ENCODE data around the gene NRXN2. TPM values are rescaled to one million over a fixed set of nuclear protein-coding genes. Genes with fewer than 3 reads are reported as not detected.
"Not testable (repeated sequence)": the region's sequence is repeated elsewhere in the genome, so short reads cannot be mapped to it uniquely, and the experiment has no call there.

The NRXN2 gene
- total RNA-seq, 1 donor from 2014 or later: 0.12 TPM

DNA sequence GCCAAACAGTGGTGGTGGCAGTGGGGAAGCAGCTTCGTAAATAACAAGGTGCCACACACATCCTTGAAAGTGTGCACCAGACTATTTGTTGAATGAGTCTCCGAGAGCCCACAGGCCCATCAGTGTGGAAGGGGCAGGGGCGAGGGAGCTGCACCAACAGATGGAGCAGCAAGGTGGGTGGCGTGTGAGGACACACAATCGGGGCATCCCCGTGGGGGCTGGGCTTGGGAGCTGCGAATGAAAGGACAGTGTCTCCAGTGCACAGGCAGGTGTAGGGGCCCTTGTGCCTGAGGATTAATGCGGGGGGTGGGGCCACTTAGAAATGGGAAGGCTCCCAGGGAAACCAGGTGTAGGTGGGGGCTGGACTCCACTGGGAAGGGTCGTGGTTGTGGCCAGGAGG is 2.8 kb downstream of the NRXN2 start:
- no peak for ATAC-seq

DNA sequence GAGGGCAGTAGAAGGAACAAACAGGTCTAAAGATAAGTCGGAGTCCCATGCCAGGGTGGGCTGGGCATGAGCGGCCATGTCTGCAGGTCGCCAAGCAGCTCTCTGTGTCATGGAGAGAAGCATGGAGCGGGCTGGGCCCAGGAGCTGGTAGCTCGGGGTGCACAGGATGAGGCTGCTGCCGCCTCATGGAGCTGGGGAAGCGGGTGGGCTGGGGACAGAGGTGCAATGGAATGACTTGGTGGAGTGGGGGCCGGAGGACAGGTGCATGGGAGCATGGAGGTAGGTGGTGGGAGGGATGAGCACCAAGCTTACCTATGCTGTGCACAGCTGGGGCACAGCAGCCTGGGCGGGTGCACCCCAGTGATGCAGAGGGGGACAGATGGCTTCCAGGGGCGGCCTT is 3.6 kb downstream of the NRXN2 start:
- ATAC-seq: no peak

DNA sequence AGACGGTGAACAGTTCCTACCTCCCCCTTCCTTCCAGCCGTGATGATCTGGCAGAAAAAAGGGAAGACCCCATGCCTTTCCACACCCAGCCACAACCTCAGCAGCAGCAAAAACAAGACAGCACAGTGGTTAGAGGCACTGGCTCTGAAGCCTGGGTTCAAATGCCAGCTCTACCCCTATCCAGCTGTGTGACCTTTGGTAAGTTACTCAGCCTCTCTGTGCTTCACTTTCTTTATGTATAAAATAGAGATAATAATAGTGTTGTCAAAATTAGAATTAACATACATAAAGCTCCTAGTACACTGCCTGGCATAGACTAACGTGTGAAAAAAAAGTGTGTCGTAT is 4.2 kb downstream of the NRXN2 start:
- ATAC-seq: no peak

DNA sequence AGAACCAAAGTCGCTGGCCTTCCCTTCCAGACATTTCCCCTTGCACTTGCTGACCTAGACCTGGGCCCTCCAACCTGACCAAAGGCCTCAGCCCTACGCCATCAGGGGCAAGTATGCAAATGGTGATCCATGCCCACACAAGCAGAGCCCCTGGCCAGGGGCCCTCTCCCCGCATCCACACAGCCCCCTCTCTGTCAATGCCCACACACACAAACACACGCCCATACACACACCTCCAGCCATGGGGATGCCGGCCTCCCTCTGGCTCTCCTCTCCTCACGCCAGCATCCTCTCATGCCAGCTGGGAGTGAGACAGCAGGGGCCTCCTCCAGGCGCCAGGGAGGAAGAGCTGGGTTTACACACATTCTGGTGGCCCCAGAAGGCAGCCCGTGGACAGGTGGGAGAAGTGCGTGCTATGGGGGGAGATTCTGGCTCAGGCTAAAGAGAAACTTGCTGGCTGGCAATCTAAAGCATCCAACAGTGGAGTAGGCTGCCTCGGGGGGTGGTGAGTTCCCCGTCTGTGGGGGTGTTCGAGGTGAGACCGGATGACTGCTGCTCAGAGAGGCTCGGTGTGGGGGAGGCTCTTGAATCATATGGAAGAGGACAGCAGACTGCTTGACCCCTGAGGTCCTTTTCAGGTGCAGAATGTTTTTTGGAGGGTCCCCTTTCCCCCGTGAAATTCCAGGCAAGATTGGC is 4.8 kb downstream of the NRXN2 start:
- no peak for ATAC-seq

DNA sequence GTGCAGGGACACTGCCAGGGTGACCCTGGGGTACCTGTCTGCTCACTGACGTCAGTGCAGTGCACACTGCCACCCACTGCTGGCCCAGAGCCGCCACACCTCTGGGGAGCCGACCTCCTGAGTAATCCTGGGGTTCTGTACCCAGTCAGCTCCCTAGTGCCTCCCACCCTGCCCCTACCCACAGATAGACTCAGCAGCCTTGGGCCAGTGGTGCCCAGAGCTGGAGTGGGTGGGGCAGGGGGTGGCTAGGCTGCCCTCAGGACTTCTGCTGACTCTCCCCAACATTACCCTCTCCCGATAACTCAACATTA is 5.8 kb downstream of the NRXN2 start:
- no peak for ATAC-seq

DNA sequence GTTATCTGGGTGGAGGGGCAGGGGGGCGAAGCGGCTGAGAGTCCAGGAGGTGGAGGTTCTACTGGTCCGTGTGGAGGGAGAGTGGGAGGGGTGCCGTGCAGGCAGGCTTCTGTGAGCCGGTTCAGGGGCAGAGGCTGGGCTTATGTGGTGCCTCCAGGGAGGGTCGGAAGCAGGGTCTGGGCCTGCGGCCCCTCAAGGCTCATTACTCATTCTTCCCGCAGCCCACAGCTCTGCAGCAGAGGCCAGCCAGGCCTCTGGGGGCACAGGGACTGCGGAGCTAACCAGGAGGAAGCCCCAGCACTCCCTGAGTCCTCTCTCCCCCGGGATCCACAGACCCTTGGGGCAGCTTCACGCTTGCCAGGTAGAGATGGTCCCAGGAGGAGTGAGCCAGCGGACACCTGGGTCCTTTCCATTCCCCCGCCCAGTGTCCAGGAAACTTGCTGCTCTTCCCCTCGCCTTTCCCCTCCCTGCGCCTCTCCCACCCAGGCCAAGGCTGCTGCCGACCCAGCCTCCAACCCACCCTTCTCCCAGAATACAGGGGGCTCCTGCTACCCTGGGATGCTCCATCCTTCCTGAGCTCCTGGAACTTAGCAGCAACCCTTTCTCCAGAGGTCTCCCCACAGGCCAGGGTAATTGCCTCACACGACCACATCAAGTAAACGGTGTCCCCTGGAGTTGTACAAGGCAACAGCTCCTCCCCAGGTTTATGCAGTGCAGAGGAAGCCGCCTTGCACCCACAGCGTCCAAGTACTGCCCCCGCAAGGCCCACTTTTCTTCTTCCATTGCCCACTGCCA is 6.3 kb downstream of the NRXN2 start:
- no peak for ATAC-seq

DNA sequence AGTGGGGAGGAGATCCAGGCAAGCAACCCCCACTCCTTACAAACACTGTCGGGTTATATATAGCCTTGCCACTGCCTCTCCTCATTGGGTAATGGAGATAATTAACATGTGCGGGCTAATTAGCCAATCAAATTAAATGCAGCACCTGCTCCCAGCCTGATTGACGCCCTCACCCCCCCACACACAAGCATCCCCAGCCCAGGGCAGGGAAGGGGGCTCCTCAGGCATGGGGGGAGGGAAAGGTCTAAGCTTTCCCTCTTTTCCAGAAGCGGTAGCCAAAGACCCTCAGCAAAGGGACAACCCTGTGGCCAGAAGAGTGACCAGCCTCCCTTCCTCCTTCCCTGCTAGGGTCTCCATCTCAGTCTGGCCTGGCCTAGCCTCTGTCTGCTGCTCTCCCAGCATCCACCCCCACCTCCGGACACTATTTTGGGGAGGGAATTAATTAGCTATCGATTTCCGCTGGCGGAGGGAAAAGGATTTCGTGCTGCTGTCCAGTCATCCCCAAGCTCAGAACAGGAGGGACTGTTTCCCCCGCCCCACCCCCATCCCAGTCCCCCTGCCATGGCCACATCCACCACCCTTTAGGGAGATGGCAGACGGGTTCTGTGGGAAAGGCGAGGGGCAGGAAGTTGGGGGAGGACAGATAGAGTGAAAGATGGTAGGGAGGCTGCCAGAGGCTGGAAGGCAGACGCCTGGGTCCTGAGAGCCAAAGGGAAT is 7.1 kb downstream of the NRXN2 start:
- no peak for ATAC-seq

DNA sequence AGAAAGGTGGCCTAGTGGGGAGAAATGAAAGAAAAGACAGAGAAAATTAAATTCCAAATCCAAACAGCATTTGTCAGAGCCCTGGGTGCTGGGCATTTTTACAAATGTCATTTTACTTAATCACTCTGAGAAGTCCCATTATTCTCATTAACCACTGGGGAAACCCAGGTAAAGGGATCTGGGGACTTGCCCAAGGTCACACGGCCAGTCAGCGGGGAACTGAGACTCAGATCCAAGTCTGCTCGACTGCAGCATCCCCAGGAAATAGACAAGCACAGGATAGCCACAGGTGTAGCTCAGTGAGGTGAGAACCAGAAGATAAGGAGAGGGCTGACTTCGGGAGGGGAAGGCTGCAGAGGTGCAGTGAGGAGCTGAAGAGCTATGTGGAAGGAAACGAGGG is 7.9 kb downstream of the NRXN2 start:
- ATAC-seq: no peak

DNA sequence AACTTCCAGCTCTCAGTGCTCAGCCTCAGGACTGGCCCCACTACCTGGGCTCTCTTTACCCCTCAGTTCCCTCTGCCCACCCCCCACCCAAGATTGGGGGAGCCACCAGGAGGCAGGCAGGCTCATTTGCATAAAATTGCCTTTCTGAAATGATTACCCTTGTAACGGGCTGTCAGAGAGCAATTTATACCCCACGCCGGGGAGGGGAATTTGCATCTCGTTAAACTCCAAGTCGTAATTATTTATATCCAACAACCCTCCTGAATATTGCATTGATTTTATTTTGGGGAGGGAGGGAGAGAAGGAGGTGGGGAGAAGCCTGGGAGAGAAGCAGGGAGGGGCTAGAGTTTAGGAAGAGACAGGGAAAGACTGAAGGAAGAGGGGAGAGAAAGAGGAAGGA is 8.3 kb downstream of the NRXN2 start:
- no peak for ATAC-seq

DNA sequence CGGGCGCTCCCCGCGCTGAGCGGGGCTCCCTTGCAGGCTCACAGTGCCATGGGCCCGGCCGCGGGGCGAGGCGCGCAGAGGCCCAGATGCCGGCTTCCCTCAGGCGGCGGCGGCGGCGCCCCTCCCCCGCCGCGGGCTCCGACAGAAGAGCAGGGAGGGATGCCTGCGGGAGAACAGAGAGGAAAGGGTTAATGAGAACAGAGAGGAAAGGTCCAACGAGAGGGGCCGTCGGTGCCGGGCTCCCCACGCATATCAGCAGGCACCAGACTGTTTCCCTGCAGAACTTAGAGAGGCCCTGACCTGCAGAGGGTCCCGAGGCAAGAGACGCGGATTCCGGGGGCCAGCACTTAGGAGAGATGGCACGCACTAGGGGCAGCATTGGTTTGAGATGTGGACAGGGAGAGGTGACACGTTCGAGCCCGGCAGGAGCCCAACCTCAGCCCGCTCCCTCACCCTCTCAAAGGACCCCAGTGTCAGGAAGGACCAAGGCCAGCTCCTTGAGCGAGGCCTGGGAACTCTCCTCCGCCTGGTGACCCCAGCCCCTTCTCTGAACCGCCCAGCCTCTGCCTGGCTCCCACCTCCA is 9.1 kb downstream of the NRXN2 start:
- no peak for ATAC-seq

DNA sequence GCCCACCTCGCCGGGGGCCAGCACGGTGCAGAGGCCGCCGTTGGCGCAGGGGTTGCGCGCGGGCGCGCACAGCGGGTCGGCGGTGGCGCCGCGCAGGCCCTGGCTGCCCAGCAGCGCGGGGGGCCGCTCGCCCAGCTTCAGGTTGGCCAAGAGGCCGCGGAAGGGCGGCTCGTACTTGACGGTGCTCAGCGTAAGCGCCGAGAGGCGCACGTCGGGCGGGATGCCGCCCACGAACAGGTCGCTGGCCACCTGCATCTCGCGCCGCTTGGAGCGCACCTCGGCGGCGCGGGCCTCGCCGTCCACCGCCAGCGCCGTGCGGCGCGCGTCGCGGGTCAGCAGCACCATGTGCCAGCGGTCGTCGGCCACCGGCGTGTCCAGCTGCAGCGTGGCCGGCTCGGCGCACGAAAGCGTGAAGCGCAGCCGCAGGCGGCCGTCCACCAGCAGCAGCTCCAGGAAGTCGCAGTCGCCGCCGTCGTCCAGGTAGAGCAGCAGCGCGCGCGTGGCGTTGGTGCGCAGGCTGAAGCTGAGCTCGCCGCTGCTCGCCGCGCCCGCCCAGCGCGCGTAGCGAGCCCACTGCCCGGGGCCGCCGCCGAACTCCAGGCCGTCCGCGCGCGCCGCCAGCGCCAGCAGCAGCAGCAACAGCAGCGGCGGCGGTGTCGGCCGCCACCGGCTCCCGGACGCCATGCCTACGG is 9.8 kb downstream of the NRXN2 start:
- ATAC-seq: peak; percentile 45

DNA sequence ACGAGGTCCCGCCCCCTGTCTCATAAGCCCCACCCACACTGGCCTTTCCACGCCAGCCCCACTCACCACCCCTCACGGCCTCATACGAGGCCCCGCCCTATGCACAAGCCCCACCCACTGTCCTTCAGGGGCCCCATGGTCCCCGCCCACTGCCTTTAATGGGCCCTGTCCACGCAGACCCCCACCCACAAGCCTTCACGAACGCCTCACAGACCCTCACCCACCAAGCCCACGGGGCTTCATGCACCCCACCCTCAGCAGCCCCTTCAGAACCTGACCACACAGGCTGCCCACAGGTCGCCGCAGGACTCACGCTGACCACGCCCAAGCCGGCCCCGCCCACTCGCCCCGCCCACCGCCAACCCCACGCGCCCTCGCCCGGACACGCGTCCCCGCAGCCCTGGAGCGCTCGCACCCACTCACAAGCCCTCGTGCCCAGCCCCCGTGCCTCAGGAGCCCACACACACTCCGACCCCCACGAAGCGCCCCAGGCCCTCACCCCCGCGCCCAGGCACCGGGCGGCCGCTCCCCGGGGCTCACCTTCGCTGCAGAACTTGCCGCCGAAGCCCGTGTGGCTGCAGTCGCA is 10.5 kb downstream of the NRXN2 start:
- no peak for ATAC-seq

DNA sequence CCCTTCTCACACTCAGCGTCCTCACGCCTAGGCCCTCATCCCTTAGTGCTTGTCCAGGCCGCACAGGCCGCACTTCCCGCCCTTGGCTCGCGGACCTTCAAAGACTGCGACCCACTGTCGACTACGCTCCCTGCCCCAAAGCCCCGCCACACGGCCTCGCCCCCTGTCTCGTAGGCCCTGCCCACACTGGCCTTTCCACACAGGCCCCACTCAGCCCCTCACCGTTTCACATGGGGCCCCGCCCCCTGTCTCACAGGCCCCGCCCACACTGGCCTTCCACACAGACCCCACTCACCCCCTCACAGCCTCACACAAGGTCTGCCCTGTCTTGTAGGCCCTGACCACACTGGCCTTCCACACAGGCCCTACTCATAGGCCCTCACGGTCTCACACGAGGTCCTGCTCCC is 11.0 kb downstream of the NRXN2 start:
- peak; percentile 9 for ATAC-seq

DNA sequence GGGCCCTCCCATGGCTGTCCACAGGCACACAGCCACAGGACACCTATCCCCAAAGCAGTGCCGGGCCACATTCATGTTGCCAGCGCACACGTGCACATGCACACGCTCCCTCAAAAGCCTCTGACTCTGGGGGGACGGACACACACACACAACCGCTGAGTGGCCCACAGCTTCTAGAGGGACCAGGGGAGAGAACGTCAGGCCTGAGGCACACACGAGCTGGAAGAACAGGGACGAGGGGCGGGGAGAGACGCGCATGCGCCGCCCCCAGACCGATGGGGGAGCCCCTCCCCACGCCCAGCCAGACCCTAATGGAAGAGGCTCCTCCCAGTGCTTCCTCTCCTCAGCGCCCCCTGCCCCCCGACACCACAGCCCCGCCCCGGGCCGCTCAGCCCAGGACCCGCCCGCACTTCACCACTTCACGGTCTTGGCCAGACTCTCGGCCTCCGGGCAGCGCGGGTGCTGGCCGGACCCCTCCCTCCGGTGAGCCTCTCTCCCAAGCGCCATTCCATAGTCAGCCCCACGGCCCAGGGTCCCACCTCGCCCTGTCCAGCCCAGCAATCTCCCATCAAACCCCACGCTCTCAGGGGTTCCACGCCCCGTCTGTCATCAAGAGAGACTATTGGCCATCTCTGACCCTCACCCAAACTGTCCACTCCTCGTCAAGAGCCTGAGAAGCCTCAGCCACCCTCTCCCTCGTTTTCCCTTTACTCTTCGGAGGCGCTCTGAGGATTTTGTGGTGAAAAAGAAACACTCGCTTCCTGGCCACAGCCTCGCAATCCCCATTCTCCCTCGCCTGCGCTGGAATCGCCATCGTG is 11.7 kb downstream of the NRXN2 start:
- no peak for ATAC-seq

DNA sequence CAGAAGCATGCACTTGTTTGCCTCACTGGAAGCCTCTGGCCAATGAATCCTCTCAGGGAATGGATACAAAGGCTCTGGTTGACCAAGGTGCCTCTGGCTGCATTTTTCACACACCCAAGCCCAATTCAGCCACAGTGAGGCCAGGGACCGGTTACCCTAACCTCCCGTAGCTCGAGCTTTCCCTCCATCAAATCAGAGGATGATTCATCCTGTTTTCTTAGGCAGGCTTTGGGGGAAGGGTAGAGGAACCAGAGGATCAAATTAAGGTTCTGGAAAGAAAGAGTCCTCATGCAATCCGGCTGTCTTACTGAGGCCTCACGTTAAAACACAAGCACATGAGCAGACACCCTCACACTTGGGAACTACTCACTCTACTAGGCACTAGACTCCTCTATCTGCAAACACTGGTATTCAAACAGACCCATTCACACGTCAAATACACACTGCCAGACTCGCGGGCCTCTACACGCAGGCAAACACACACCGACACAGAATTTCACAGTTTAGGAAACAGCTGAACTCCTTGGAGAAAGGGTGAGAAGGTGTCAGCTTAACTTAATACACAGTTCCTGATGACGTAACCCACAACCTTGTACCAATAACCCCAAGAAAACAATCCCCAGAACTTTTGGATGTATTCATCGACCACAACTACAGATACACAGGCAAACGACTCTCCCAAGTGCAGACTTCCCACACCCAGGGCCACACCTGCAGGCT is 12.4 kb downstream of the NRXN2 start:
- ATAC-seq: peak; percentile 43

DNA sequence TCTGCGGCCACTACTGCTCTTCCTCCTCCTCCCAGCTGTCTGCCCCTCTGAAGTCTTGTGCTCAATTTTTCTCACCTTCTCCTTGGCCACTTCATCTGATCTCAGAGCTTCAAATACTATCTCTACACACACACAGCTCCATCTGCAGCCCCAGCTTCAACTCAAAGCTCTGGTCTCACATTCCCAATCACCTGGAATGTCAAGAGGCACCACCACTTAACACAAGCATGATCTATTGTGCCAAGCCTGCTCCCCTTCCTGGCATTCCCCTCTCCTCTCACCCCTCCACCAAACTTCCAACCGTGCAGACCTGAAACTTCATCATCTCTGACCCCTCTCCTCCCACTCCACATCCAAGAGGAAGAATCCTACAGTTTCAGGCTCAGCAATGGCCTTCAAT is 17.5 kb downstream of the NRXN2 start:
- ATAC-seq: no peak

DNA sequence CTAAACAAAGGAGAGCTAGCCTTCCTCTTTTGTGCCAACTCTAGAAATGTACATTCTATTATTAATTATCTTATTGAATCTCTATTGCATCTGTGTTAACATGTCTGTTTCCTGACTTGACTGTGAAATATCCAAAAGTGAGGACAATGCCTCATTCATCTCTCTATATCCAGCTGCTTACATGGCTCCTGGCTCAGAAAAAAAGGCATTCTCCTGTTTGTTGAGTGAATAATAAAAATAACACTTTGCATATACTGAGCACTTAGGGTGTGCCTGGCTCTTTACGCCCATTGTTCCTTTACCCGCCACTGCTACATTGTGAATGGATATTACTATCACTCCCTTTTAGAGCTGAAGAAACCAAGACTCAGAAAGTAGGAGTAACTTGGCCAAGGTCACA is 19.9 kb downstream of the NRXN2 start:
- no peak for ATAC-seq

DNA sequence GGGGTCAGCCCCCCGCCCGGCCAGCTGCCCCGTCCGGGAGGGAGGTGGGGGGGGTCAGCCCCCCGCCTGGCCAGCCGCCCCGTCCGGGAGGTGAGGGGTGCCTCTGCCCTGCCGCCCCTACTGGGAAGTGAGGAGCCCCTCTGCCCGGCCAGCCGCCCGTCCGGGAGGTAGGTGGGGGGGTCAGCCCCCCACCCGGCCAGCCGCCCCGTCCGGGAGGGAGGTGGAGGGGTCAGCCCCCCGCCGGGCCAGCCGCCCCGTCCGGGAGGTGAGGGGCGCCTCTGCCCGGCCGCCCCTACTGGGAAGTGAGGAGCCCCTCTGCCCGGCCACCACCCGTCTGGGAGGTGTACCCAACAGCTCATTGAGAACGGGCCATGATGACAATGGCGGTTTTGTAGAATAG is 21.0 kb downstream of the NRXN2 start:
- not testable (repeated sequence) for ATAC-seq

DNA sequence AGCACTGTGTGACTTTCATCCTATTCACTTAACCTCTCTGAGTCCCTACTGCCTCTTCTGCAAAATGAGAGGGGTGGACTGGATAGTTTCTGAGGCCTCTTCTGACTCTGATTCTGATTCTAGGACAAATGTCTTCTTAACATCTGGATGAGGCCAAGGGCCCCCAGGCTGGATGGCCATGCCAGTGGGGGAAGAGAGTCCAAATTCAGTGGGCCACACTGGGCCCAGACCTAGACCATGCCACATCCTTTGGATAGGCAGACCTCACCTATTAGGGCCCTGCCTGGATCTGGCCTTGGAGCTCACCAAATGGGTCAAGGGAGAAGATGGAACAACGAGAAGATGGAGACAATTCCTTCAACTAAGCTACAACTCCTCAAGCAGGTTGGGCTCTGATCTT is 24.6 kb downstream of the NRXN2 start:
- ATAC-seq: no peak

DNA sequence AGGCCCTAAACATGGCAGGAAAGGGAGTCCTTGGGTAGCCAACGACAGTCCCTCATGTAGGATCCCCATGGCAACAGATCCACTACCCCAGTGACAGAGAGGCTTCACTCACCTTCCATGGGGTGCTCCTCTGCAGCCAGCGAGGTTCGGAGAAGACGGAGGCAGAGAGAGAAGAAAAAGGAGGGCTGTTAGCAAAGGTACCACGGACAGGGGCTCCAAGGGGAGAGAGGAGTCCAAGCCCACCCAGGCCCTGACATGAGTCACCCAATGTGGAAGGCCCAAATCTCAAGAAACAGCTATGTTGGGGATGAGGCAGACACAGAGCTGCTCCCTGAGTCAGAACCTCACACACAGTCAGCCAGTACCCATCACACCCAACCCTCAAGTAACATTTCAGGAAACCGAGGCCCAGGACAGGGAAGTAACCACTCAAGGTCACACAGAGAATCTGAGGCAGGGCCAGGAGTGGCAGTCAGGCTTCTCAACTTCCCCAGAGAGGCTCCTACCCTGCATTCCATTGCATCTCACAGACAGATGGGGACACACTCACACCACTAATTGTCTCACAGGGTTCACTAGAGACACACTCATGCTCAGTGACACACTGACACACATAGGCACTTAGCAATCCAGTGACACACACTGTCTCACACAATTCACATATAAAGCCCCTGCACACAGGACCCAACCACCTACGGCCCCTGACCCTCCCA is 25.2 kb downstream of the NRXN2 start:
- no peak for ATAC-seq
